ENCODE data around the gene ARL2.

ARL2 gene

GRCh38 chr11:65051398-65051858 is 37.5 kb downstream of the ARL2 start:
- no peak for DNase-seq

- DNase-seq: no peak
Measured at GRCh38 chr11:65053827-65054508, 40.0 kb downstream of the ARL2 start.

GRCh38 chr11:65055538-65055937 is 41.6 kb downstream of the ARL2 start:
- no peak for DNase-seq

- no peak for DNase-seq
Measured at GRCh38 chr11:65056999-65057398, 43.0 kb downstream of the ARL2 start.

- no peak for DNase-seq
Measured at GRCh38 chr11:65057526-65057925, 43.6 kb downstream of the ARL2 start.

- DNase-seq: no peak
Measured at GRCh38 chr11:65058012-65058411, 44.1 kb downstream of the ARL2 start.

- DNase-seq: no peak
Measured at GRCh38 chr11:65058419-65059054, 44.6 kb downstream of the ARL2 start, which contains the start of gene NAALADL1. Gene NAALADL1 (minus strand): TSS chr11:65058553. CDS start chr11:65058521, 32 bp downstream.

- DNase-seq: no peak
Measured at GRCh38 chr11:65059523-65059922, 45.6 kb downstream of the ARL2 start.

GRCh38 chr11:65059959-65060824 is 46.2 kb downstream of the ARL2 start:
- DNase-seq: no peak

GRCh38 chr11:65060913-65061408 is 47.0 kb downstream of the ARL2 start:
- DNase-seq: no peak

GRCh38 chr11:65063532-65063931 is 49.6 kb downstream of the ARL2 start:
- DNase-seq: no peak

GRCh38 chr11:65064847-65065240 is 50.9 kb downstream of the ARL2 start:
- no peak for DNase-seq

GRCh38 chr11:65065851-65066250 is 51.9 kb downstream of the ARL2 start:
- DNase-seq: no peak

- DNase-seq: no peak
Measured at GRCh38 chr11:65066315-65066714, 52.4 kb downstream of the ARL2 start.

- DNase-seq: no peak
Measured at GRCh38 chr11:65066805-65067291, 52.9 kb downstream of the ARL2 start.

- DNase-seq: no peak
Measured at GRCh38 chr11:65067446-65067845, 53.5 kb downstream of the ARL2 start.

- DNase-seq: no peak
Measured at GRCh38 chr11:65069217-65069616, 55.3 kb downstream of the ARL2 start.
